ENCODE measurements around the gene BAD.
"Not testable (repeated sequence)": the region's sequence is repeated elsewhere in the genome, so short reads cannot be mapped to it uniquely, and the experiment has no call there.

Gene BAD

GRCh38 chr11:64314805-64315561, 30.5 kb upstream of the BAD start:
- DNase-seq, result no peak

- no peak for DNase-seq
These were observed 29.8 kb upstream of the BAD start for GRCh38 chr11:64314146-64314804.

- no peak for DNase-seq
These were observed 29.2 kb upstream of the BAD start for GRCh38 chr11:64313491-64314145.

DNA sequence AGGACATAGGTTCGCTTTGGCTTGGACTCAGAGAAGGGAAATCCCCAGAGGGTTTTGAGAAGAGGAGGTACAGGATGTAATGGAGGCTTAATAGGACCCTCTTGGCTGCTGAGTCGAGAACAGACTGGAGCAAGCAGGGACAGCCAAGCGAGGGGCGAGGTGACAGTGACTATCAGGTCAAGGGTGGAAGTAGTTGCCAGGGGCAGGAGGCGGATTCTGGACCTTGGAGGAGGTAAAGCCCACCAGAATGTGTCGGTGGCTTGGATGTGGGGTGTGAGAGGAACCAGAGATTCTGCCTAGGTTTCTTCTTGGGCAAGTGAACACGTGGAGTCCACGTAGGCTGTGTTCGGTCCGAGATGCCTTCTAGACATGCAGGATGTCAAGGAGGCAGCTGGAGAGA, 28.5 kb upstream of the BAD start:
- DNase-seq, result no peak

- not testable (repeated sequence) for DNase-seq
These were observed 23.3 kb upstream of the BAD start for GRCh38 chr11:64307795-64308194.

- no peak for DNase-seq
These were observed 22.6 kb upstream of the BAD start for GRCh38 chr11:64306876-64307622.

- no peak for DNase-seq
These were observed 22.1 kb upstream of the BAD start for GRCh38 chr11:64306563-64306875.

DNA sequence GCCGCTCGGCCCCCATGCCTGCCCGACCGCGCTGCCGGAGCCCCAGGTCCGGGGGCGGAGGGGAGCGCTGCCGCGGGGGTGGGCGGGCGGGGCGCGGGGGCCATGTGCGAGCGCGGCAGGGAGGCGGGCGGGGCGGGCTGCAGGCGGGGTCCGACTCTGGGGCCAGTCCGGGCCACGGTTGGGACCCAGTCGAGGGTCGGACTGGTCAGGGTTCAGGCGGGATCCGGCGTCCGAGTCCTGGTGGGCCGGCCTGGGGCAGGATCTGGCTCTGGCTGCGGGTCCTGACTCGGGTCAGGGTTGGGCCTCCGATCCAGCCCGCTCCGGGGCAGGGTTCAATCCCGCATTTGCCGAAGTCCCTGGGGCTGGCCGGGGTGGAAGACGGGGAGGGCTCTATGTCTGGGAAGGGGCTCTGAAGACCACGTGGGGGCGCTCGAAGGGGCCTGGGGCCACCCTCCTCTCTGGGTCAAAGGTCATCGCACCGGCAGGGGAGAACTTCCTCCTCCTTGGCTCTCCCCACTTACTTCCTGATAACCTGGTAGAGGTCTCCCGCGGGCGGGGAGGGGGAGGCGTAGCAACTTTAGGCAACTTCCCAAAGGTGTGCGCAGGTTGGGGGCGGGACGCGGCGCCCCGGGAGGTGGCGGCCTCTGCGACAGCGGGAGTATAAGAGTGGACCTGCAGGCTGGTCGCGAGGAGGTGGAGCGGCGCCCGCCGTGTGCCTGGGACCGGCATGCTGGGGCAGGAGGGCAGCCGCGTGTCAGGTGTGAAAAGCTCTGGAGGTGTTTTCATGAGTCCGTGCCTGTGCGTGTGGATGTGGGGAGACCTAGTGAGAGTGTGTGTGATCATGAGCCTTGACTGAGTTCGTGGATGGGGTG, 21.5 kb upstream of the BAD start:
- no peak for DNase-seq

- peak; percentile 98 for DNase-seq
These were observed 20.7 kb upstream of the BAD start, which contains the start of gene ESRRA for GRCh38 chr11:64305075-64305690. Gene ESRRA (plus strand): TSS chr11:64305524. CDS start chr11:64307180, 1,656 bp downstream.

- peak; percentile 64 for DNase-seq
These were observed 20.0 kb upstream of the BAD start for GRCh38 chr11:64304316-64305072.

DNA sequence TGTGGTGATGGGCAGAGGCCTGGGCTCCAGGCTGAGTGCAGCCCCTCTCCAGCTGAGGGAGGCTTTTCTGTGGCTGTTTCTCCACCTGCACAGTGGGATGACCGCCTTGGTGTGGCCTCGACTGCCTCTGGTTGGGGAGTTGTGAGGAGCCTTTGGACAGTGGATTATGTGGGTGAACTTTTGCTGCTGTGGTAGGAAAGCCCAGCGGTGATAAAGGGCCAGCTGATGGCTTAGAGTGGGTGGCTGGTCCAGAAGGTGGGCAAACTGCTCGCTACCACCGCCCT, 19.5 kb upstream of the BAD start:
- DNase-seq, result no peak

- no peak for DNase-seq
These were observed 18.9 kb upstream of the BAD start for GRCh38 chr11:64303109-64304031.

- DNase-seq, result no peak
These were observed 15.6 kb upstream of the BAD start, which contains the start of gene CATSPERZ for GRCh38 chr11:64299847-64300648. Gene CATSPERZ (plus strand): TSS chr11:64300358. CDS start chr11:64300411, 53 bp downstream.

GRCh38 chr11:64298966-64299846, 14.7 kb upstream of the BAD start:
- no peak for DNase-seq

- no peak for DNase-seq
These were observed 13.4 kb upstream of the BAD start for GRCh38 chr11:64297699-64298358.

GRCh38 chr11:64296830-64297698, 12.6 kb upstream of the BAD start:
- DNase-seq, result no peak

- no peak for DNase-seq
These were observed 11.8 kb upstream of the BAD start for GRCh38 chr11:64296236-64296635.

All from NCI-H2081 treated with DMSO at 0.1 percent for 48 hours (cell line).